ENCODE results near the gene MRPL58.
"Not testable (repeated sequence)": the region's sequence is repeated elsewhere in the genome, so short reads cannot be mapped to it uniquely, and the experiment has no call there.

MRPL58 gene

GRCh38 chr17:75012346-75013091 lies at the start of gene MRPL58:
Gene MRPL58, plus strand, starts transcription at chr17:75012670. Its CDS starts 17 bp downstream, at chr17:75012687.
- peak; percentile 90 for DNase-seq (ENCODE audit: low spot score)

- no peak for DNase-seq (ENCODE audit: low spot score)
Measured at GRCh38 chr17:74963656-74964055, 48.8 kb upstream of the MRPL58 start.

GRCh38 chr17:74964246-74964761 lies 48.2 kb upstream of the MRPL58 start:
- no peak for DNase-seq (ENCODE audit: low spot score)

- DNase-seq (ENCODE audit: low spot score): no peak
Measured at GRCh38 chr17:74964988-74965622, 47.4 kb upstream of the MRPL58 start.

- DNase-seq (ENCODE audit: low spot score): no peak
Measured at GRCh38 chr17:74968361-74968780, 44.1 kb upstream of the MRPL58 start.

GRCh38 chr17:74969501-74969900 lies 43.0 kb upstream of the MRPL58 start:
- DNase-seq (ENCODE audit: low spot score): not testable (repeated sequence)

GRCh38 chr17:74970395-74970794 lies 42.1 kb upstream of the MRPL58 start:
- DNase-seq (ENCODE audit: low spot score): no peak

GRCh38 chr17:74971069-74971841 lies 41.2 kb upstream of the MRPL58 start:
- DNase-seq (ENCODE audit: low spot score): no peak

GRCh38 chr17:74971842-74972106 lies 40.7 kb upstream of the MRPL58 start:
- DNase-seq (ENCODE audit: low spot score): no peak

- DNase-seq (ENCODE audit: low spot score): no peak
Measured at GRCh38 chr17:74972107-74972972, 40.1 kb upstream of the MRPL58 start, which contains the start of gene HID1. Gene HID1, minus strand, starts transcription at chr17:74972759. Its CDS starts 103 bp downstream, at chr17:74972656.

- no peak for DNase-seq (ENCODE audit: low spot score)
Measured at GRCh38 chr17:74972973-74973328, 39.5 kb upstream of the MRPL58 start.

GRCh38 chr17:74975943-74976342 lies 36.5 kb upstream of the MRPL58 start:
- DNase-seq (ENCODE audit: low spot score): no peak

- no peak for DNase-seq (ENCODE audit: low spot score)
Measured at GRCh38 chr17:74977802-74978201, 34.7 kb upstream of the MRPL58 start.

- no peak for DNase-seq (ENCODE audit: low spot score)
Measured at GRCh38 chr17:74978240-74978639, 34.2 kb upstream of the MRPL58 start.

- no peak for DNase-seq (ENCODE audit: low spot score)
Measured at GRCh38 chr17:74979408-74980146, 32.9 kb upstream of the MRPL58 start.

- no peak for DNase-seq (ENCODE audit: low spot score)
Measured at GRCh38 chr17:74981318-74981978, 31.0 kb upstream of the MRPL58 start.

- DNase-seq (ENCODE audit: low spot score): peak; percentile 72
Measured at GRCh38 chr17:74981979-74982662, 30.3 kb upstream of the MRPL58 start.

GRCh38 chr17:74982663-74983313 lies 29.7 kb upstream of the MRPL58 start:
- DNase-seq (ENCODE audit: low spot score): not testable (repeated sequence)

GRCh38 chr17:74986206-74986576 lies 26.3 kb upstream of the MRPL58 start:
- DNase-seq (ENCODE audit: low spot score): no peak
